Endothelial cell of umbilical vein (primary cell): Measurements from ENCODE around the gene LIX1. TPM values are rescaled to one million over a fixed set of nuclear protein-coding genes. Genes with fewer than 3 reads are reported as not detected.

ENCODE experiments used
- BruUV-seq: library from RNA; stranded (reverse); fragments of 400-500 nt; replicated peaks from 2 replicates; lab custom pipeline; 2021; lab: Mats Ljungman, UMichigan
- CTCF ChIA-PET: fragments of 300-600, 350-600 bp; sonication (Branson Sonifier 250); formaldehyde crosslinking; loops from one replicate; lab custom pipeline; 2021; ENCODE audit warnings: antibody characterized with exemption, inconsistent platforms; lab: Charles Lee
- POLR2A ChIA-PET: fragments of 300-600, 350-600 bp; sonication (Branson Sonifier 250); formaldehyde crosslinking; loops from one replicate; lab custom pipeline; 2021; ENCODE audit warnings: antibody characterized with exemption, inconsistent platforms; lab: Charles Lee
- DNase-seq: peaks from one replicate; pipeline ENCODE4 v3.0.0-alpha.2; 2011; ENCODE audit warnings: low read depth, low spot score
- FAIRE-seq: peaks from 2 replicates; lab custom pipeline; 2011; peaks lifted over from hg19 to GRCh38; lab: Jason Lieb, UNC
- H2AFZ ChIP-seq: 2 replicates; pipeline ENCODE4 v1.6.0; 2012; ENCODE audit warnings: low read depth, low read length, control low read depth, inconsistent platforms
- H3K27ac ChIP-seq: 2 replicates; pipeline ENCODE4 v1.5.1; 2011; ENCODE audit warnings: low read depth, mild to moderate bottlenecking, control low read depth, low read length, moderate library complexity; ENCODE audit not compliant: insufficient read depth
- H3K27me3 ChIP-seq, 2 experiments: 2 replicates each; pipeline versions ENCODE4 v1.6.0 to v1.6.1; 2011; ENCODE audit warnings: low read length in 2 of 2, mixed read lengths in 1 of 2; ENCODE audit not compliant: control insufficient read depth in 2 of 2, insufficient read depth in 2 of 2
- H3K36me3 ChIP-seq, 2 experiments: 2 replicates in 1 of 2; 3 replicates in 1 of 2; pipeline ENCODE4 v1.5.1; 2011; ENCODE audit warnings: low read length in 2 of 2, mild to moderate bottlenecking in 1 of 2, moderate library complexity in 1 of 2; ENCODE audit not compliant: control insufficient read depth in 2 of 2, insufficient read depth in 2 of 2; ENCODE audit errors: extremely low read depth in 1 of 2
- H3K4me1 ChIP-seq: 3 replicates; pipeline ENCODE4 v1.5.1; 2011; ENCODE audit warnings: mild to moderate bottlenecking, low read length; ENCODE audit not compliant: control insufficient read depth, insufficient read depth; ENCODE audit errors: extremely low read depth
- H3K4me2 ChIP-seq: 2 replicates; pipeline ENCODE4 v1.6.1; 2011; ENCODE audit warnings: low read length, control low read depth, mixed read lengths; ENCODE audit not compliant: insufficient read depth
- H3K4me3 ChIP-seq, 3 experiments: fragments of 200-600 bp in 1 of 3; sonication (generic), shearing (Covaris generic) in 1 of 3; replicated peaks in 1 of 3; 2 replicates each; pipeline ENCODE4 v1.5.1; 2011 to 2016; ENCODE audit warnings: control low read depth in 3 of 3, low read length in 3 of 3, mild to moderate bottlenecking in 2 of 3, inconsistent platforms in 1 of 3, low read depth in 1 of 3, moderate library complexity in 1 of 3; ENCODE audit not compliant: insufficient read depth in 1 of 3
- H3K79me2 ChIP-seq: 2 replicates; pipeline ENCODE4 v1.6.0; 2012; ENCODE audit warnings: low read length, inconsistent platforms; ENCODE audit not compliant: control insufficient read depth, insufficient read depth
- H3K9ac ChIP-seq: replicated peaks from 2 replicates; pipeline ENCODE3; 2011; ENCODE audit warnings: low read length, control low read depth; ENCODE audit not compliant: insufficient read depth; ENCODE audit errors: extremely low read depth
- H3K9me1 ChIP-seq: replicated peaks from 3 replicates; pipeline ENCODE4 v1.6.0; 2011; ENCODE audit warnings: mild to moderate bottlenecking, low read length; ENCODE audit not compliant: control insufficient read depth, insufficient read depth; ENCODE audit errors: extremely low read depth
- H3K9me3 ChIP-seq: replicated peaks from 2 replicates; pipeline ENCODE4 v1.5.1; 2012; ENCODE audit warnings: low read length, inconsistent platforms; ENCODE audit not compliant: control insufficient read depth, insufficient read depth
- H4K20me1 ChIP-seq: replicated peaks from 2 replicates; pipeline ENCODE3; 2011; ENCODE audit warnings: mild to moderate bottlenecking, low read length; ENCODE audit not compliant: control insufficient read depth, insufficient read depth; ENCODE audit errors: extremely low read depth
- CTCF ChIP-seq, 2 donors: IDR thresholded peaks; 1 replicate in 1 of 2; 2 replicates in 1 of 2; pipeline ENCODE4 v1.5.1; 2011; ENCODE audit warnings: low read length in 2 of 2, mild to moderate bottlenecking in 2 of 2, moderate library complexity in 2 of 2, control low read depth in 1 of 2, inconsistent platforms in 1 of 2, low read depth in 1 of 2; ENCODE audit not compliant: insufficient read depth in 1 of 2; ENCODE audit errors: extremely low read depth in 1 of 2
- EZH2 ChIP-seq: IDR thresholded peaks from 2 replicates; pipeline ENCODE4 v1.6.1; 2012; ENCODE audit warnings: borderline replicate concordance, low read depth, mild to moderate bottlenecking, moderate library complexity, low read length, inconsistent platforms; ENCODE audit not compliant: severe bottlenecking
- FOS ChIP-seq: IDR thresholded peaks from 2 replicates; pipeline ENCODE4 v1.6.1; 2011; ENCODE audit warnings: mild to moderate bottlenecking, low read length, moderate library complexity, borderline replicate concordance; ENCODE audit not compliant: insufficient read depth
- GATA2 ChIP-seq: IDR thresholded peaks from 2 replicates; pipeline ENCODE4 v1.7.0; 2011; ENCODE audit warnings: low read depth, mild to moderate bottlenecking, moderate library complexity, mixed read lengths, low read length; ENCODE audit not compliant: insufficient read length, insufficient read depth
- JUN ChIP-seq: IDR thresholded peaks from 2 replicates; pipeline ENCODE4 v1.6.1; 2011; ENCODE audit warnings: borderline replicate concordance, low read depth; ENCODE audit not compliant: insufficient read length, insufficient read depth
- MAX ChIP-seq: IDR thresholded peaks from 2 replicates; pipeline ENCODE4 v1.6.1; 2011; ENCODE audit not compliant: insufficient read depth, insufficient read length
- MYC ChIP-seq: IDR thresholded peaks from one replicate; pipeline ENCODE4 v1.6.1; 2011; ENCODE audit warnings: mild to moderate bottlenecking, low read depth, low read length
- POLR2A ChIP-seq: IDR thresholded peaks from 2 replicates; pipeline ENCODE4 v1.6.1; 2012; ENCODE audit warnings: low read depth, mild to moderate bottlenecking, control low read depth, low read length
- POLR2AphosphoS5 ChIP-seq: IDR thresholded peaks from 2 replicates; pipeline ENCODE4 v1.6.1; 2012; ENCODE audit warnings: low read depth, mild to moderate bottlenecking, control low read depth, low read length, moderate library complexity; ENCODE audit not compliant: insufficient read depth
- dilution Hi-C: fragments of 300-500 bp; cut with MboI; formaldehyde crosslinking; loops from one replicate; pipeline ENCODE4 v1.15.0; 2019; ENCODE audit warnings: low sequenced_read_pairs; ENCODE audit not compliant: extremely low pct_ligation_motif_present
- intact Hi-C: fragments of 100-400 bp; cut with micrococcal nuclease; formaldehyde crosslinking; loops from one replicate; pipeline ENCODE4 v1.10.0; 2022
- polyA plus RNA-seq, 4 experiments: library from polyadenylated mRNA; depleted of rRNA in 3 of 4; stranded (reverse) in 3 of 4; unstranded in 1 of 4; fragments of >200 nt; gene quantifications; 2 replicates each; pipeline versions ENCODE4 v1.2.1 to v1.2.3, GENCODE V29; 2011 to 2012; ENCODE audit warnings: missing spikeins in 1 of 4
- total RNA-seq: library from RNA; stranded (reverse); gene quantifications from 2 replicates; pipeline ENCODE4 v1.2.3, GENCODE V29; 2021

Gene LIX1
- total and polyA plus RNA-seq, 2 donors (not counting 3 experiments of a cell fraction or from before 2014, with no cell fraction given), result not detected

DNA sequence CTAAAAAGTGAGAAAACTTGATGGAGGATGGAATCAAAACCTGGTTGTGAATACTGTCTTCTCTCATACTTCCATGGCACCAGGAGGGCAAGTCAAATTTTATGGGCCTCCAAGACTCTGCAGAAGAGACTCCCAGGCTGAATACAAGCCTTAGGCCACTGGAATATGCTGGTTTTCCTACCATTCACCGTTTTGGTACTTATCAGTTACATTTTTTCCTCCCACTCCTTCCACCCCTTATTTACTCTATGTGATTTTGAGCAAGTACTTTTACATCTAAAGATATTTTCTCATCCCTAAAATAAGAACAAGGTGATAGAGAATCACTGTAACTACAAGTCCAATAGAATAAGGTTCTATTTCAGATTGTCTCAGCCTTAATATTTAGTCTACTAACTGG lies 8.0 kb upstream of the LIX1 start:
- Histone ChIP-seq H3K4me3 (no peak overlapping the region), H3K4me1 (no peaks in the 10 kb centered on the region), H3K9me3 (no peaks in the 10 kb centered on the region), H4K20me1 (no peaks in the 10 kb centered on the region), H3K9ac (no peak overlapping the region), H3K36me3 (no peaks in the 10 kb centered on the region), H3K27me3 (no peaks in the 10 kb centered on the region), H3K27ac (no peak overlapping the region), H2AFZ (no peak overlapping the region), H3K4me2 (no peak overlapping the region), H3K79me2 (no peaks in the 10 kb centered on the region), H3K9me1 (no peaks in the 10 kb centered on the region)
- no TSS peak for BruUV-seq
- DNase-seq, result no peak
- dilution Hi-C loops, result no loop called here
- TF ChIP-seq POLR2AphosphoS5 (no peak), EZH2 (no peak), JUN (no peak), POLR2A (no peak), GATA2 (no peak), FOS (no peak), MAX (no peak), MYC (no peak), CTCF (IDR thresholded peaks at IDR 0.05; ENCODE audit: extremely low read depth in 1 of 2, insufficient read depth in 1 of 2, low read depth in 1 of 2, low read length in 2 of 2) (no peak)
- intact Hi-C loops, result no loop called here
- FAIRE-seq, result no peak
- CTCF ChIA-PET, result interaction anchor here (1.7 kb wide), 1 partner anchor 11 kb away, joined by 4 read pairs; no protein-coding TSS in a partner anchor
- POLR2A ChIA-PET, result no interaction called here
